OCI-LY1 (cell line): Measurements from ENCODE around the gene NFKBIL1.

Experiments used
- H2AFZ ChIP-seq: fragments of 200-600 bp; sonication (generic), shearing (Covaris generic); 2 replicates; pipeline ENCODE4 v1.6.0; 2014; ENCODE audit warnings: antibody characterized with exemption, mild to moderate bottlenecking, low read length
- H3F3A ChIP-seq: fragments of 200-600 bp; sonication (generic), shearing (Covaris generic); 2 replicates; pipeline ENCODE4 v1.6.0; 2014; ENCODE audit warnings: mild to moderate bottlenecking, antibody characterized with exemption, low read length, moderate library complexity; ENCODE audit not compliant: insufficient read depth
- H3K27ac ChIP-seq: fragments of 200-600 bp; sonication (generic); 2 replicates; pipeline ENCODE4 v1.5.1; 2014; ENCODE audit warnings: low read length, mixed run types, mild to moderate bottlenecking, low read depth; ENCODE audit not compliant: poor library complexity, severe bottlenecking
- H3K27me3 ChIP-seq: fragments of 200-600 bp; sonication (generic); 2 replicates; pipeline ENCODE4 v1.6.0; 2014; ENCODE audit warnings: antibody characterized with exemption, mild to moderate bottlenecking, low read length, moderate library complexity; ENCODE audit not compliant: insufficient read depth
- H3K36me3 ChIP-seq: fragments of 200-600 bp; sonication (generic); 2 replicates; pipeline ENCODE4 v1.6.1; 2014; ENCODE audit warnings: mild to moderate bottlenecking, antibody characterized with exemption, low read length, moderate library complexity, mixed read lengths; ENCODE audit not compliant: insufficient read depth
- H3K4me1 ChIP-seq: fragments of 200-600 bp; sonication (generic); 2 replicates; pipeline ENCODE4 v1.5.1; 2014; ENCODE audit warnings: mild to moderate bottlenecking, low read length, moderate library complexity; ENCODE audit not compliant: insufficient read depth, severe bottlenecking
- H3K4me2 ChIP-seq: fragments of 200-600 bp; sonication (generic), shearing (Covaris generic); 2 replicates; pipeline ENCODE4 v1.6.1; 2014; ENCODE audit warnings: low read length
- H3K4me3 ChIP-seq: fragments of 200-600 bp; sonication (generic); 2 replicates; pipeline ENCODE4 v1.5.1; 2014; ENCODE audit warnings: low read length, low read depth, mild to moderate bottlenecking, mixed read lengths; ENCODE audit not compliant: poor library complexity, severe bottlenecking
- H3K79me2 ChIP-seq: fragments of 200-600 bp; shearing (Covaris generic); 2 replicates; pipeline ENCODE4 v1.6.1; 2016; ENCODE audit warnings: mixed run types, low read length, mixed read lengths; ENCODE audit not compliant: insufficient read depth
- H3K9ac ChIP-seq: fragments of 200-600 bp; sonication (generic), shearing (Covaris generic); 2 replicates; pipeline ENCODE4 v1.6.1; 2014; ENCODE audit warnings: mild to moderate bottlenecking, low read length, mixed read lengths
- H3K9me2 ChIP-seq: fragments of 200-600 bp; sonication (generic), shearing (Covaris generic); 2 replicates; pipeline ENCODE4 v1.6.1; 2014; ENCODE audit warnings: low read depth, mild to moderate bottlenecking, low read length, mixed read lengths
- H3K9me3 ChIP-seq: fragments of 200-600 bp; shearing (Covaris generic); 2 replicates; pipeline ENCODE4 v1.6.1; 2014; ENCODE audit warnings: low read length, mixed read lengths
- H4K20me1 ChIP-seq: fragments of 200-600 bp; sonication (generic), shearing (Covaris generic); 2 replicates; pipeline ENCODE4 v1.6.0; 2016; ENCODE audit warnings: mild to moderate bottlenecking, low read length; ENCODE audit not compliant: insufficient read depth
- CTCF ChIP-seq: fragments of 200-600 bp; sonication (generic), shearing (Covaris generic); IDR thresholded peaks from 2 replicates; pipeline ENCODE4 v1.5.1; 2017; ENCODE audit warnings: mild to moderate bottlenecking, antibody characterized with exemption, low read length, moderate library complexity, mixed read lengths
- EZH2 ChIP-seq: fragments of 200-600 bp; sonication (generic), shearing (Covaris generic); IDR thresholded peaks from 2 replicates; pipeline ENCODE4 v1.8.0; 2017; ENCODE audit warnings: borderline replicate concordance, mixed run types, mild to moderate bottlenecking, antibody characterized with exemption, low read length, moderate library complexity, mixed read lengths

Gene NFKBIL1

DNA sequence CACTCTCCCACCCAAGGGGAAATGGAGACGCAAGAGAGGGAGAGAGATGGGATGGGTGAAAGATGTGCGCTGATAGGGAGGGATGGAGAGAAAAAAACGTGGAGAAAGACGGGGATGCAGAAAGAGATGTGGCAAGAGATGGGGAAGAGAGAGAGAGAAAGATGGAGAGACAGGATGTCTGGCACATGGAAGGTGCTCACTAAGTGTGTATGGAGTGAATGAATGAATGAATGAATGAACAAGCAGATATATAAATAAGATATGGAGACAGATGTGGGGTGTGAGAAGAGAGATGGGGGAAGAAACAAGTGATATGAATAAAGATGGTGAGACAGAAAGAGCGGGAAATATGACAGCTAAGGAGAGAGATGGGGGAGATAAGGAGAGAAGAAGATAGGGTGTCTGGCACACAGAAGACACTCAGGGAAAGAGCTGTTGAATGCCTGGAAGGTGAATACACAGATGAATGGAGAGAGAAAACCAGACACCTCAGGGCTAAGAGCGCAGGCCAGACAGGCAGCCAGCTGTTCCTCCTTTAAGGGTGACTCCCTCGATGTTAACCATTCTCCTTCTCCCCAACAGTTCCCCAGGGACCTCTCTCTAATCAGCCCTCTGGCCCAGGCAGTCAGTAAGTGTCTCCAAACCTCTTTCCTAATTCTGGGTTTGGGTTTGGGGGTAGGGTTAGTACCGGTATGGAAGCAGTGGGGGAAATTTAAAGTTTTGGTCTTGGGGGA lies 28.7 kb downstream of the NFKBIL1 start:
- TF ChIP-seq EZH2 (no peak), CTCF (no peak)
- Histone ChIP-seq H3K4me1 (peaks cover 57% of the 10 kb centered on the region), H3K4me2 (peak overlapping the region; percentile 61), H4K20me1 (no peaks in the 10 kb centered on the region), H3K27ac (no peak overlapping the region), H3K9me3 (no peaks in the 10 kb centered on the region), H3K79me2 (no peaks in the 10 kb centered on the region), H3K9me2 (no peaks in the 10 kb centered on the region), H3K36me3 (no peaks in the 10 kb centered on the region), H3K4me3 (peak overlapping the region; percentile 60), H2AFZ (no peak overlapping the region), H3F3A (no peaks in the 10 kb centered on the region), H3K9ac (peak overlapping the region; percentile 63; the same call in 1 of the 2 replicates), H3K27me3 (no peaks in the 10 kb centered on the region)

DNA sequence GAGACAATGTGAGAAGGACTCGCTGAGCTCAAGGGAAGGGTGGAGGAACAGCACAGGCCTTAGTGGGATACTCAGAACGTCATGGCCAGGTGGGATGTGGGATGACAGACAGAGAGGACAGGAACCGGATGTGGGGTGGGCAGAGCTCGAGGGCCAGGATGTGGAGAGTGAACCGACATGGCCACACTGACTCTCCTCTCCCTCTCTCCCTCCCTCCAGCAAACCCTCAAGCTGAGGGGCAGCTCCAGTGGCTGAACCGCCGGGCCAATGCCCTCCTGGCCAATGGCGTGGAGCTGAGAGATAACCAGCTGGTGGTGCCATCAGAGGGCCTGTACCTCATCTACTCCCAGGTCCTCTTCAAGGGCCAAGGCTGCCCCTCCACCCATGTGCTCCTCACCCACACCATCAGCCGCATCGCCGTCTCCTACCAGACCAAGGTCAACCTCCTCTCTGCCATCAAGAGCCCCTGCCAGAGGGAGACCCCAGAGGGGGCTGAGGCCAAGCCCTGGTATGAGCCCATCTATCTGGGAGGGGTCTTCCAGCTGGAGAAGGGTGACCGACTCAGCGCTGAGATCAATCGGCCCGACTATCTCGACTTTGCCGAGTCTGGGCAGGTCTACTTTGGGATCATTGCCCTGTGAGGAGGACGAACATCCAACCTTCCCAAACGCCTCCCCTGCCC lies 29.6 kb downstream of the NFKBIL1 start:
- Histone ChIP-seq H3K36me3 (no peaks in the 10 kb centered on the region), H3K27me3 (no peaks in the 10 kb centered on the region), H3F3A (no peaks in the 10 kb centered on the region), H3K4me2 (peak overlapping the region; percentile 61; the same call in 1 of the 2 replicates), H3K79me2 (no peaks in the 10 kb centered on the region), H3K27ac (no peak overlapping the region), H3K4me3 (peak overlapping the region; percentile 60), H3K9me3 (no peaks in the 10 kb centered on the region), H2AFZ (no peak overlapping the region), H4K20me1 (no peaks in the 10 kb centered on the region), H3K9ac (peak overlapping the region; percentile 63; the same call in 1 of the 2 replicates), H3K9me2 (no peaks in the 10 kb centered on the region), H3K4me1 (peaks cover 55% of the 10 kb centered on the region)
- TF ChIP-seq CTCF (no peak), EZH2 (no peak)

DNA sequence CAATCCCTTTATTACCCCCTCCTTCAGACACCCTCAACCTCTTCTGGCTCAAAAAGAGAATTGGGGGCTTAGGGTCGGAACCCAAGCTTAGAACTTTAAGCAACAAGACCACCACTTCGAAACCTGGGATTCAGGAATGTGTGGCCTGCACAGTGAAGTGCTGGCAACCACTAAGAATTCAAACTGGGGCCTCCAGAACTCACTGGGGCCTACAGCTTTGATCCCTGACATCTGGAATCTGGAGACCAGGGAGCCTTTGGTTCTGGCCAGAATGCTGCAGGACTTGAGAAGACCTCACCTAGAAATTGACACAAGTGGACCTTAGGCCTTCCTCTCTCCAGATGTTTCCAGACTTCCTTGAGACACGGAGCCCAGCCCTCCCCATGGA lies 30.2 kb downstream of the NFKBIL1 start:
- H2AFZ ChIP-seq = no peak overlapping the region
- H3K9me3 ChIP-seq = no peaks in the 10 kb centered on the region
- TF ChIP-seq CTCF (no peak), EZH2 (no peak)
- no peaks in the 10 kb centered on the region for H4K20me1 ChIP-seq
- H3K4me3 ChIP-seq = no peak overlapping the region
- H3K4me1 ChIP-seq = peaks cover 55% of the 10 kb centered on the region
- no peak overlapping the region; the same call in 1 of the 2 replicates for H3K4me2 ChIP-seq
- H3K79me2 ChIP-seq = no peaks in the 10 kb centered on the region
- no peak overlapping the region; the same call in 1 of the 2 replicates for H3K9ac ChIP-seq
- H3F3A ChIP-seq = no peaks in the 10 kb centered on the region
- H3K36me3 ChIP-seq = no peaks in the 10 kb centered on the region
- H3K27ac ChIP-seq = no peak overlapping the region
- no peaks in the 10 kb centered on the region for H3K9me2 ChIP-seq
- H3K27me3 ChIP-seq = no peaks in the 10 kb centered on the region
